T-helper 2 cell treated with Interferon-gamma antibody and Interleukin-4, amounts not matched to agents 100 ng/mL and 5 ng/mL, for 36 hours (primary cell): ENCODE measurements around the gene ZNF552. TPM values are rescaled to one million over a fixed set of nuclear protein-coding genes. Genes with fewer than 3 reads are reported as not detected.
"Not testable (repeated sequence)": the region's sequence is repeated elsewhere in the genome, so short reads cannot be mapped to it uniquely, and the experiment has no call there.

Experiments used
- intact Hi-C: fragments of 100-400 bp; cut with micrococcal nuclease; formaldehyde crosslinking; loops from one replicate; pipeline ENCODE4 v1.15.1; 2023
- total RNA-seq: library from RNA; stranded (reverse); gene quantifications from 2 replicates; pipeline ENCODE4 v1.2.3, GENCODE V29; 2022

Gene ZNF552
- total RNA-seq, 1 donor from 2014 or later = 9.2 TPM

GRCh38 chr19:57819475-57820148 lies 4.9 kb upstream of the ZNF552 start:
- intact Hi-C loops = loop anchor here (1.0 kb wide), 2 partner anchors 97 to 456 kb away; partner anchors contain the start of genes TRAPPC2B, ZNF417 and ZNF547

GRCh38 chr19:57818378-57818777 lies 3.7 kb upstream of the ZNF552 start:
- intact Hi-C loops = no loop called here

- intact Hi-C loops = no loop called here
Measured at GRCh38 chr19:57817976-57818375, 3.3 kb upstream of the ZNF552 start.

DNA sequence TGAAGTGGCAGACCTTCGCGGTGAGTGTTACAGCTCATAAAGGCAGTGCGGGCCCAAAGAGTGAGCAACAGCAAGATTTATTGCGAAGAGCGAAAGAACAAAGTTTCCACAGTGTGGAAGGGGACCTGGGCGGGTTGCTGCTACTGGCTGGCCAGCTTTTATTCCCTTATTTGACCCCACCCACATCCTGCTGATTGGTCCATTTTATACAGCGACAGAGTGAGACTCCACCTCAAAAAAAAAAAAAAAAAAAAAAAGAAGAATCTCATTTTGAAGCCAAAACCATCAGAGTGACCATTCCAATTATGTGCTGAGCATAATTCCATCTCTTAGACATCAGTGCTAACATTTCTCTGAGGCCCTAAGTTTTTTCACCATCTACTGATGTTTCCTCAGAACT lies 1.9 kb upstream of the ZNF552 start:
- intact Hi-C loops = no loop called here

GRCh38 chr19:57815247-57816075 lies 748 bp upstream of the ZNF552 start:
- intact Hi-C loops = loop anchor here (2.0 kb wide), 1 partner anchor 69 kb away; the partner anchor contains the start of gene ZNF776

DNA sequence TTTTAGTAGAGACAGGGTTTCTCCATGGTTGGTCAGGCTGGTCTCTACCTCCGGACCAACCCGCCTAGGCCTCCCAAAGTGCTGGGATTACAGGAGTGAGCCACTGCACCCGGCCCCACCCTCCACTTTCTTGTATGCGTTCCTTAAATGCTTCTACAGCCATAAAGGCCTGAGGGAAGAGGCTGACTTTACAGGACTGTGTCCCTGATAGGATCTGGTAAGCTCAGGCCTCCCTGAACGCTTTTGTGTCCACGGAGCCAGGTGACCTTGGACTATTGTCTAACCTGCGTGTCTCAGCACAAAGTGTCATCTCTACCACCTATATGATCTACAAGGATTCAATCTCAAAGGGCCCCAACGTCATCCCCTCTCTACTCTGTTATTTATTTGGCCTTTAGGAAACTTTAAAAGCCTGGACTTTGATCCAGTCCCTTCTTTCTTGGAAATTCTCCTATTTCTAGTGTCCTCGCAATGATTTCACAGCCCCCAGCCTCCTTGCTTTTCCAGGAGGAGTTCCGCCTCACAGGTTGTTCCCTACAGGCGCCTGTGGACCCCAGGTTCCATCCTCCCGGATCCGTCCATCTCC lies 701 bp downstream of the ZNF552 start:
- intact Hi-C loops = loop anchor here (1.0 to 2.0 kb wide), 3 partner anchors 35 to 67 kb away; partner anchors contain the start of genes ZNF586, ZNF587 and ZNF776

DNA sequence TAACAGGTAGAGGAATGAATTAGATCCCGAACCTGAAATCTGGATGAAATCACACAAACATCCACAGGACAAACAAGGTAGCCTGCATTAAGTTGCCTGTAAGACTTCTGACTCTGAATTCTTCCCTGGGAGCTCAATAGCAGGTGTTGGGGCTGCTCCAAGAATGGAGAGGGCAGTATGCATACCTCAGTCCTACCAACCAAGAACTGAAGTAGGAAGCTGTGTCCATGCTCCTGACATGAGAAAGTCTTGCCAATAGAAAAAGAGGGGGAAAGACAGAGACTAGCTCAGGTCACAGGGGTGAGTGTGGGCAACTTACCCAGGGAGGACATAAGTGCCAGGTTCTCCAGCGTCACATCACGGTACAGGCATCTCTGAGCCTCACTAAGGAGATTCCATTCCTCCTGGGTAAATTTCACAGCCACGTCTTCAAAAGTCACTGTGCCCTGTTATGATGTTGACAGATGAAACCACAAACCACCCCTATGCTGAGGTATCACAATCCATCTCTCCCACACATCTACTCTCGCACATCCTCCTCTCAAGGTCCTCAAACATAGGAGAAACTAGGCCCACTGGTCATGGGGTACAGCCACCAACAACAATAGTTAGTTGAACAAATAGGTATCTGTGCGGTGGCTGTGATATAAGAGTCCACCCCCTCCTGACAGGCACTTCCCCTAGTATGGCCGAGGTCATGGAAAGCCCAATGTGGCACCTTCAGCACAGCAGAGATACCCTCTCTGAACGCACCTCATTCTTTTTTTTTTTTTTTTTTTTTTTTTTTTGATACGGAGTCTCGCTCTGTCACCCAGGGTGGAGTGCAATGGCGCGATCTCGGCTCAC lies 1.5 kb downstream of the ZNF552 start:
- intact Hi-C loops = not testable (repeated sequence)

DNA sequence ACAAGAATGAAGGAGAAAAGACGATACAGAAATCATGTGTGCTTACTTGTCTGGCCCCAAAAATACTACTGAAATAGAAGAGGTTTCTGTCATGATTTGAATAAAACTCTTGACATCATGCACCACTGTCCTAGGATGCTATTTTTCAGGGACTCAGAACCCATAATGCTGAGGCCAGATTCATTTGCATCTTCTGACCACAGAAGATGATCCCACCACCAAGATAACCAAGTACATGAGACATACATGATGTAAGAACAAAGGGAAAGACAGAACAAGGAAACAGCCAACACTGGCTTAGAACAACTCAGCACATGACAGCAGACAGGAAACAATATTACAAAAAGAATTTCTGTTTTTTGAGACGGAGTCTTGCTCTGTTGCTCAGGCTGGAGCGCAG lies 2.5 kb downstream of the ZNF552 start:
- intact Hi-C loops = no loop called here

DNA sequence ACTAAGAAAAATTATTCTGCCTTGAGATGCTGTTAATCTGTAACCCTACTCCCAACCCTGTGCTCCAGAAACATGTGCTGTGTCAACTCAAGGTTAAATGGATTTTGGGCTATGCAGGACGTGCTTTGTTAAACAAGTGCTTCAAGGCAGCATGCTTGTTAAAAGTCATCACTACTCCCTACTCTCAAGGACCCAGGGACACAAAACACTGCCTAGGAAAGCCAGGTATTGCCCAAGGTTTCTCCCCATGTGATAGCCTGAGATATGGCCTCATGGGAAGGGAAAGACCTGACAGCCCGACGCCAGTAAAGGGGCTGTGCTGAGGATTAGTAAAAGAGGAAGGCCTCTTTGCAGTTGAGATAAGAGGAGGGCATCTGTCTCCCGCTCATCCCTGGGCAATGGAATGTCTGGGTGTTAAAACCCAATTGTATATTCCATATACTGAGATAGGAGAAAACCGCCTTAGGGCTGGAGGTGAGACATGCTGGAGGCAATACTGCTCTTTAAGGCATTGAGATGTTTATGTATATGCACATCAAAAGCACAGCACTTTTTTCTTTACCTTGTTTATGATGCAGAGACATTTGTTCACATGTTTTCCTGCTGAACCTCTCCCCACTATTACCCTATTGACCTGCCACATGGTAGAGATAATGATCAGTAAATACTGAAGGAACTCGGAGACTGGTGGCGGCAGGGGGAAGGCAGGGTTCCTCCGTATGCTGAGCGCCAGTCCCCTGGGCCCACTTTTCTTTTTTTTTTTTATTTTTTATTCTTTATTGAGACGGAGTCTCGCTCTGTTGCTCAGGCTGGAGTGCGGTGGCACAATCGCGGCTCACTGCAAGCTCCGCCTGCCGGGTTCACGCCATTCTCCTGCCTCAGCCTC lies 4.1 kb downstream of the ZNF552 start:
- intact Hi-C loops = not testable (repeated sequence)

- intact Hi-C loops = no loop called here
Measured at GRCh38 chr19:57807541-57807940, 7.2 kb downstream of the ZNF552 start.

DNA sequence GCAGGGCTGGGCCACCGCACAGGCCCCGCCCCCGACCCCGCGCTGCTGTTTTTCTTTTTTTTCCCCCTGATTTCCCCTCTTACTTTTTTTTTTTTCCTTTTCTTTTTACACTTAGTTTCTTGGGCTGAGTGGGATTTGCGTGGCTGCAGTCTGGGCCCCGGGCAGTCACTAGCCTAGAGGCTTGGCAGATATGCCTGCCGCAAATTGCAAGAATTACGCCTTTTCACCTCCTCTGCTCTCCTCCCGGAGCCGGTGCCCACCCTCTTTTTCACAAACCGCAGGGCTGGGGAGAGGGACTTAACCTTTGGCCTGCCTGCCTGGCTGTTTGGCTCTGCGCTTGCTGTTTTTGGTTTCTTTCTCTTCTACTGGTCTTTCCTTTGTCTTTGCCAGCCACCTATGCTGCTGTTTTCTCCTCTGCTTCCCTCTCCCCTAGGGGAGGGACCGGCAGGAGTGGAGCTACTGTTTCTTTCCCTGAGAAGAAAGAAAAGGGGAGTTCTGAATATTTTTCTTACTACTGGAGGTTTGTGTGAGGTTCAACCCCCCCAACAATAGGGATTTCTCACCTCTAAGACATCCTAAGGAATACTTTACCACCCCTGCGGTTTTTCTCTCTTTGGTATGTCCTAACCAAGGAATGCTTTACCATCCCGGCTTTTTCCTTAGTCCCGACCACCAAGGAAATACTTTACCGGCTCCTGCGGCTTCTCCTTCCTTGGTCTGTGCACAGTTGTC lies 11.0 kb downstream of the ZNF552 start:
- intact Hi-C loops = no loop called here

GRCh38 chr19:57803265-57803593 lies 11.5 kb downstream of the ZNF552 start:
- intact Hi-C loops = no loop called here

DNA sequence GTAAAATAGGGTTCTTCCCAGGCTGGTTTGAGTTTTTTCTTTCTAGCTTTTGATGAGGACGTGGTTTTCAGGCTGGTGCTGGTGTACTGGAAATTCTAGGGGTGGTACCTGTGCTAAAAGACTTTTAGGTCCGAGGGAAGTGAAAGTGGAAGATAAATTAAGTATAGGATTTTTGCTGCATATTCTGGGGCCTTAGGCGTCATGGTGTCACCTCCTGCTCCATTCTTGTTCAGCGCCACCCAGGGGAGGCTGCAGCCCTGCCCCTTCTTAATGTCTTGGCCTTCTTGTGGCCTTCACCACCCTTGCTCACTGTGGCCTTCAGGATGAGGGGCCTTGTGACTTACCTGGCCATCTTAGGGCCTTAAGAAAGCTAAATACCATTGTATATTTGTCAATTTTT lies 12.4 kb downstream of the ZNF552 start:
- intact Hi-C loops = no loop called here

DNA sequence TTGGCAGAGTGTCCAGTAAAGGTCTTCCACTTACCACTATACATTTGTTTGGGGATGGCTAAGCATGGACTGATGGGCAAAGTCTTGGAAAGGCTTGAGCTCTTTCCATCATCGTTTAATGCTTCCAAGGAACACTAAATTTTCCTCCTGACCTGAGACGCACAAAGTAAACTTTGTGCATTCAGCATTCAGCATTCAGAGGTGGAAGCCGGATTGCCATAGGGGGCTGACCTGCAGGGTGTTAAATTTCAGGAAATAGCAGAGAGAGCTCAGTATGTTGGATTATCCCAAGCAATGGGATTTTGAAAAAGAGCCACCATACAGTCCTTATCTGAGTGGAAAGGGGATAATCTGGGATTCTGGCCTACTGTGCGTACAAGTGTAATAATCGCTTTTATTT lies 14.0 kb downstream of the ZNF552 start:
- intact Hi-C loops = no loop called here

- intact Hi-C loops = not testable (repeated sequence)
Measured at GRCh38 chr19:57796580-57796979, 18.1 kb downstream of the ZNF552 start.

DNA sequence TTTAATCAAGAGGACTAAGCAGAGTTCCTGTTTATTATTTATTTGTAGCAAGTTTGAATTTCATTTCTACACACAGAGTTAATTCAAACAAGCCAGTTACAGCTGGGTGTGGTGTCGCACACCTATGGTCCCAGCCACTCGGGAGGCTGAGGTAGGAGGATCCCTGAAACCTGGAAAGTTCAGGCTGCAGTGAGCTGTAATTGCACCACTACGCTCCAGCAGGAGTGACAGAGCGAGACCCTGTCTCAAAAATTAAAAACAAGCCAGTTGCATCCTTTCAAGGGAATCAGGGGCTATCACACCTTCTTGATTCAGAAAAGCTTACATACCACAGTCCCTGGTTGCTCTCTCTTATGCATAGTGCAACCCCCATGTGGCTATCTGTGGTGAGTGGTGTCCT lies 25.4 kb downstream of the ZNF552 start:
- intact Hi-C loops = no loop called here

DNA sequence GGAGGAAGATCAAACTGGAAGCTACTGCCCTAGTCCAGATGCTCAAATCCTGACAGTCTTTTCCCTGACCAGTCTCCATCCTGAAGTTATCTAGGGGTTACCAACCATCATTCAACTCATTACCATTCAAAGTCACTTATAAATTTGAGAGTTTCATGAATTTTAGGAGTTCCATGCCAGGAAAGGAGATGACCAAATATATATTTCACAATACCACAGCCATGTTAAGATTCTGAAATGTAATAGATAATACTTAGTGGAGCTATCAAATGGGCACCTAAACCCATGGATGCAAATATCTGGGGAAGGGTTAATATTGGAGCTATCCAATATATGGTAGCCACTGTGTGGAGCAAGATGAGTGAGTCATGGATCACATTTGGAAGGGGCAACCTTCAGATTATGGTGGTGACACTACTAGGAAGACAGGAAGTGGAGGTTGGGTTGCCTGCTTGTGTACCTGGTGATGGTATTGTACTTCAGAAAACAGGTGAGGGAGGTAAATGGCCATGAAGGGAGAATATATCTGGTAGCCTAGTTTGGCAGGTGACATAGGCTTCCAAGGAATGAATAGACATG lies 26.5 kb downstream of the ZNF552 start:
- intact Hi-C loops = no loop called here

DNA sequence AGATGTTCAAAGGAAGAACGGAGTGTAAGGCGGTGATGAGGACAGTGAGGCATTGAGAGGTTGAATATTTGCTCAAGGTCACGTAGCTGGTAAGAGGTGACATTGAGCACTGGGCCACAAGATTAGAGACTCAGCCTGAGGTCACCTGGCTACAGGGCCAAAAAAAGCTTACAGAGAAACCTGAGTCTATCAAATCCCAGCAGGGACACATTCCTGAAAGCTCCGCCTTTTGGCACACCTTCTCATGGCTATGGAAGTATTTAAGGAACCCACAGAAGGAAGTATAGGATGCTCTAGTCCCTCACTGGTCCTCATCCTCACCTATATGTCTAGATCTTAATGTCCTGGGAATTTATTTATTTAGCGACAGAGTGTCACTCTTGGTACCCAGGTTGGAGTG lies 27.8 kb downstream of the ZNF552 start:
- intact Hi-C loops = no loop called here

- intact Hi-C loops = no loop called here
Measured at GRCh38 chr19:57786286-57786685, 28.4 kb downstream of the ZNF552 start.
